B cell (primary cell): ENCODE measurements around the gene ZBTB8A. TPM values are rescaled to one million over a fixed set of nuclear protein-coding genes. Genes with fewer than 3 reads are reported as not detected.

ENCODE experiments used
- ATAC-seq: fragments of 200-7000 bp; cut with Tn5 transposase; one replicate; pipeline ENCODE4 v1.10.0; 2021; ENCODE audit warnings: low read depth, mild to moderate bottlenecking, moderate number of reproducible peaks, moderate library complexity
- CTCF ChIA-PET: fragments of 350-600 bp; sonication (Branson Sonifier 250); formaldehyde crosslinking; loops from one replicate; lab custom pipeline; 2021; ENCODE audit warnings: antibody characterized with exemption, inconsistent platforms; lab: Charles Lee
- POLR2A ChIA-PET: fragments of 350-600 bp; sonication (Branson Sonifier 250); formaldehyde crosslinking; loops from one replicate; lab custom pipeline; 2021; ENCODE audit warnings: antibody characterized with exemption; lab: Charles Lee
- DNase-seq: peaks from one replicate; pipeline ENCODE4 v3.0.0; 2013
- H2AFZ ChIP-seq: 2 replicates; pipeline ENCODE4 v1.6.1; 2012; ENCODE audit warnings: mild to moderate bottlenecking, low read depth, low read length; ENCODE audit not compliant: insufficient read depth, poor library complexity, severe bottlenecking
- H3K27ac ChIP-seq, 2 donors: 1 replicate in 1 of 2; 2 replicates in 1 of 2; pipeline ENCODE4 v1.5.1; 2012 to 2013; ENCODE audit warnings: low read length in 2 of 2, mild to moderate bottlenecking in 2 of 2, moderate library complexity in 1 of 2
- H3K27me3 ChIP-seq, 4 experiments: fragments of 200-600 bp in 1 of 4; sonication (generic) in 1 of 4; replicated peaks in 1 of 4; 1 replicate in 2 of 4; 2 replicates in 2 of 4; pipeline versions ENCODE4 v1.6.1 to v1.7.0; 2013 to 2016; ENCODE audit warnings: low read length in 3 of 4, mild to moderate bottlenecking in 2 of 4, mixed read lengths in 1 of 4, moderate library complexity in 1 of 4; ENCODE audit not compliant: insufficient read depth in 4 of 4, control insufficient read depth in 3 of 4; ENCODE audit errors: control extremely low read depth in 1 of 4
- H3K36me3 ChIP-seq, 2 experiments: replicated peaks in 1 of 2; 1 replicate in 1 of 2; 2 replicates in 1 of 2; pipeline versions ENCODE4 v1.6.1 to v1.7.1; 2013; ENCODE audit warnings: low read length in 1 of 2; ENCODE audit not compliant: insufficient read depth in 2 of 2, control insufficient read depth in 1 of 2; ENCODE audit errors: control extremely low read depth in 1 of 2, extremely low read depth in 1 of 2
- H3K4me1 ChIP-seq, 2 donors: fragments of 200-600 bp in 1 of 2; sonication (generic) in 1 of 2; 1 replicate in 1 of 2; 2 replicates in 1 of 2; pipeline versions ENCODE4 v1.5.1 to v1.6.1; 2013 to 2017; ENCODE audit warnings: low read length in 2 of 2; ENCODE audit not compliant: control insufficient read depth in 2 of 2, insufficient read depth in 2 of 2
- H3K4me2 ChIP-seq: replicated peaks from 2 replicates; pipeline ENCODE3; 2012; ENCODE audit warnings: mild to moderate bottlenecking, low read depth, low read length; ENCODE audit not compliant: poor library complexity, severe bottlenecking
- H3K4me3 ChIP-seq, 5 experiments: fragments of 200-600 bp in 1 of 5; sonication (generic) in 1 of 5; 1 replicate in 3 of 5; 2 replicates in 2 of 5; pipeline versions ENCODE4 v1.5.1 to v1.7.0; 2011 to 2016; ENCODE audit warnings: low read length in 4 of 5, mild to moderate bottlenecking in 4 of 5, low read depth in 2 of 5, control low read depth in 1 of 5, moderate library complexity in 1 of 5; ENCODE audit not compliant: insufficient read depth in 1 of 5; ENCODE audit errors: control extremely low read depth in 1 of 5, extremely low read depth in 1 of 5
- H3K79me2 ChIP-seq: fragments of 200-600 bp; sonication (generic); one replicate; pipeline ENCODE4 v1.6.0; 2016; ENCODE audit warnings: low read length; ENCODE audit not compliant: control insufficient read depth, insufficient read depth
- H3K9ac ChIP-seq: fragments of 200-600 bp; sonication (generic); 2 replicates; pipeline ENCODE4 v1.6.1; 2017; ENCODE audit warnings: mild to moderate bottlenecking, low read length, moderate library complexity
- H3K9me3 ChIP-seq, 3 donors: one replicate each; pipeline versions ENCODE4 v1.6.1 to v1.7.1; 2013; ENCODE audit warnings: low read length in 2 of 3; ENCODE audit not compliant: control insufficient read depth in 2 of 3, insufficient read depth in 1 of 3; ENCODE audit errors: control extremely low read depth in 1 of 3
- H4K20me1 ChIP-seq: 2 replicates; pipeline ENCODE4 v1.6.0; 2012; ENCODE audit warnings: mild to moderate bottlenecking, low read length; ENCODE audit not compliant: insufficient read depth, control insufficient read depth, poor library complexity, severe bottlenecking
- H3K27ac Mint-ChIP-seq: one replicate; pipeline ENCODE4 v1.8.0; 2021; ENCODE audit warnings: mixed read lengths
- H3K27me3 Mint-ChIP-seq: one replicate; pipeline ENCODE4 v1.8.0; 2021; ENCODE audit warnings: mixed read lengths
- H3K4me1 Mint-ChIP-seq: one replicate; pipeline ENCODE4 v1.8.0; 2021; ENCODE audit warnings: mixed read lengths
- H3K4me3 Mint-ChIP-seq: one replicate; pipeline ENCODE4 v1.8.0; 2021; ENCODE audit warnings: mixed read lengths
- H3K9me3 Mint-ChIP-seq: one replicate; pipeline ENCODE4 v1.8.0; 2022; ENCODE audit warnings: mixed read lengths; ENCODE audit not compliant: insufficient read depth
- EZH2 ChIP-seq: IDR thresholded peaks from 2 replicates; pipeline ENCODE4 v1.6.1; 2012; ENCODE audit warnings: borderline replicate concordance, low read depth, mild to moderate bottlenecking, moderate library complexity, low read length; ENCODE audit not compliant: insufficient read depth, poor library complexity, severe bottlenecking
- WGBS: methylation state at CpG from one replicate; pipeline ENCODE4 v1.1.5; 2013; ENCODE audit warnings: missing lambda C conversion rate; ENCODE audit not compliant: insufficient coverage; 5-methylcytosine and 5-hydroxymethylcytosine counted together
- intact Hi-C: fragments of 100-400 bp; cut with micrococcal nuclease; formaldehyde crosslinking; loops from one replicate; pipeline ENCODE4 v1.10.0; 2022
- polyA minus RNA-seq: library from RNA; depleted of rRNA, polyadenylated mRNA; stranded (reverse); fragments of >200 nt; gene quantifications from 2 replicates; pipeline ENCODE4 v1.2.3, GENCODE V29; 2012
- polyA plus RNA-seq: library from polyadenylated mRNA; depleted of rRNA; stranded (reverse); fragments of >200 nt; gene quantifications from 2 replicates; pipeline ENCODE4 v1.2.3, GENCODE V29; 2012
- total RNA-seq, 2 donors: library from RNA; stranded (reverse); fragments of 120-200 nt in 1 of 2; gene quantifications; 1 replicate in 1 of 2; 2 replicates in 1 of 2; pipeline versions ENCODE4 v1.2.3 to v1.2.4, GENCODE V29; 2013 to 2022
- TF ChIP-seq, protein P1 (sequence below): fragments of 200-600 bp; IDR thresholded peaks from one replicate; pipeline ENCODE4 v1.8.0; 2022; ENCODE audit warnings: antibody characterized with exemption, mild to moderate bottlenecking

Gene ZBTB8A
- 0.17 and 0.24 TPM in 2 replicates for total RNA-seq
- total RNA-seq (2013) = 0.42 TPM
- 0.04 TPM in 1 of 2 replicates, not detected in the other for polyA plus RNA-seq
- polyA minus RNA-seq = 0.07 and 0.17 TPM in 2 replicates

GRCh38 chr1:32538887-32539583 is at the start of gene ZBTB8A:
TSS of gene ZBTB8A (plus strand) at chr1:32539427. CDS start at chr1:32592932, 53,505 bp downstream.
- Histone ChIP-seq H3K9me3 (no peaks in the 10 kb centered on the region), H3K4me3 (peak within 1 kb of the TSS in 4 of 5 experiments; percentile 35 to 55 (median 40)), H3K27ac (no peak within 1 kb of the TSS), H3K4me1 (peaks cover 10 to 16% of the 10 kb centered on the region in 2 donors), H3K36me3 (no peaks in the 10 kb centered on the region), H4K20me1 (no peaks in the 10 kb centered on the region), H3K79me2 (no peaks in the 10 kb centered on the region), H2AFZ (peak within 1 kb of the TSS; percentile 71), H3K4me2 (peak within 1 kb of the TSS; percentile 73), H3K27me3 (peaks cover 0 to 37% (median 31%) of the 10 kb centered on the region in 4 experiments), H3K9ac (peak within 1 kb of the TSS; percentile 49)
- Mint-ChIP-seq H3K27me3 (peaks cover 48% of the 10 kb centered on the region), H3K27ac (peak within 1 kb of the TSS; percentile 28), H3K4me1 (peaks cover 20% of the 10 kb centered on the region), H3K9me3 (no peaks in the 10 kb centered on the region), H3K4me3 (peak within 1 kb of the TSS; percentile 95)
- ATAC-seq (peak; percentile 24), DNase-seq (peak; percentile 51)
- TF ChIP-seq, protein P1, sequence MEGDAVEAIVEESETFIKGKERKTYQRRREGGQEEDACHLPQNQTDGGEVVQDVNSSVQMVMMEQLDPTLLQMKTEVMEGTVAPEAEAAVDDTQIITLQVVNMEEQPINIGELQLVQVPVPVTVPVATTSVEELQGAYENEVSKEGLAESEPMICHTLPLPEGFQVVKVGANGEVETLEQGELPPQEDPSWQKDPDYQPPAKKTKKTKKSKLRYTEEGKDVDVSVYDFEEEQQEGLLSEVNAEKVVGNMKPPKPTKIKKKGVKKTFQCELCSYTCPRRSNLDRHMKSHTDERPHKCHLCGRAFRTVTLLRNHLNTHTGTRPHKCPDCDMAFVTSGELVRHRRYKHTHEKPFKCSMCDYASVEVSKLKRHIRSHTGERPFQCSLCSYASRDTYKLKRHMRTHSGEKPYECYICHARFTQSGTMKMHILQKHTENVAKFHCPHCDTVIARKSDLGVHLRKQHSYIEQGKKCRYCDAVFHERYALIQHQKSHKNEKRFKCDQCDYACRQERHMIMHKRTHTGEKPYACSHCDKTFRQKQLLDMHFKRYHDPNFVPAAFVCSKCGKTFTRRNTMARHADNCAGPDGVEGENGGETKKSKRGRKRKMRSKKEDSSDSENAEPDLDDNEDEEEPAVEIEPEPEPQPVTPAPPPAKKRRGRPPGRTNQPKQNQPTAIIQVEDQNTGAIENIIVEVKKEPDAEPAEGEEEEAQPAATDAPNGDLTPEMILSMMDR = no peak
- no peak for TF ChIP-seq EZH2
- 1% methylated on average over 30 of the region's 33 CpGs for WGBS
- POLR2A ChIA-PET = no interaction called here
- CTCF ChIA-PET = interaction anchor here (1.1 kb wide), 1 partner anchor 19 kb away, joined by 3 read pairs; no protein-coding TSS in a partner anchor
- intact Hi-C loops = no loop called here
